Prostate gland (tissue), 2 donors: ENCODE measurements around the gene NRXN2. TPM values are rescaled to one million over a fixed set of nuclear protein-coding genes. Genes with fewer than 3 reads are reported as not detected.

ENCODE experiments used
- DNase-seq: peaks from one replicate; pipeline ENCODE4 v3.0.0-alpha.2; 2019; ENCODE audit warnings: low spot score
- H3K27ac ChIP-seq, 2 donors: fragments of 200-600 bp; sonication (generic); 2 replicates each; pipeline ENCODE4 v1.5.1; 2017 to 2019
- H3K27me3 ChIP-seq: fragments of 200-600 bp; sonication (generic); replicated peaks from 2 replicates; pipeline ENCODE4 v1.5.1; 2019; ENCODE audit not compliant: insufficient read depth
- H3K36me3 ChIP-seq, 2 donors: fragments of 200-600 bp; sonication (generic); 1 replicate in 1 of 2; 2 replicates in 1 of 2; pipeline versions ENCODE4 v1.5.1 to v1.8.1; 2017 to 2019
- H3K4me1 ChIP-seq: fragments of 200-600 bp; sonication (generic); replicated peaks from 2 replicates; pipeline ENCODE4 v1.5.1; 2019
- H3K4me3 ChIP-seq, 2 donors: fragments of 200-600 bp; sonication (generic); 2 replicates each; pipeline ENCODE4 v1.5.1; 2017 to 2019
- H3K9me3 ChIP-seq: fragments of 200-600 bp; sonication (generic); 2 replicates; pipeline ENCODE4 v1.5.1; 2017
- CTCF ChIP-seq, 4 experiments: fragments of 200-600 bp in 2 of 4; fragments of 450-650 bp in 2 of 4; sonication (generic) in 2 of 4; IDR thresholded peaks; 1 replicate in 3 of 4; 2 replicates in 1 of 4; pipeline ENCODE4 v1.5.1; 2016 to 2019; ENCODE audit warnings: antibody characterized with exemption in 4 of 4, mild to moderate bottlenecking in 2 of 4, moderate library complexity in 2 of 4
- POLR2A ChIP-seq: fragments of 450-650 bp; IDR thresholded peaks from one replicate; pipeline ENCODE4 v1.6.1; 2016; ENCODE audit warnings: antibody characterized with exemption, mild to moderate bottlenecking
- POLR2AphosphoS5 ChIP-seq: sonication (generic); formaldehyde crosslinking; IDR thresholded peaks from one replicate; pipeline ENCODE4 v1.6.1; 2017; ENCODE audit warnings: antibody characterized with exemption
- whole genome bisulfite sequencing: methylation state at CpG from one replicate; pipeline ENCODE4 v1.1.5; 2018; 5-methylcytosine and 5-hydroxymethylcytosine counted together
- intact Hi-C: fragments of 100-400 bp; cut with DNase I; formaldehyde crosslinking; loops from one replicate; pipeline ENCODE4 v1.14.2; 2022
- total RNA-seq, 2 donors: library from RNA; depleted of rRNA; stranded (reverse); fragments of >200 nt; gene quantifications; one replicate each; pipeline ENCODE4 v1.1.0, GENCODE V29; 2016

Gene NRXN2
- total RNA-seq, 2 donors from 2014 or later = 0.46 to 26.8 TPM

DNA sequence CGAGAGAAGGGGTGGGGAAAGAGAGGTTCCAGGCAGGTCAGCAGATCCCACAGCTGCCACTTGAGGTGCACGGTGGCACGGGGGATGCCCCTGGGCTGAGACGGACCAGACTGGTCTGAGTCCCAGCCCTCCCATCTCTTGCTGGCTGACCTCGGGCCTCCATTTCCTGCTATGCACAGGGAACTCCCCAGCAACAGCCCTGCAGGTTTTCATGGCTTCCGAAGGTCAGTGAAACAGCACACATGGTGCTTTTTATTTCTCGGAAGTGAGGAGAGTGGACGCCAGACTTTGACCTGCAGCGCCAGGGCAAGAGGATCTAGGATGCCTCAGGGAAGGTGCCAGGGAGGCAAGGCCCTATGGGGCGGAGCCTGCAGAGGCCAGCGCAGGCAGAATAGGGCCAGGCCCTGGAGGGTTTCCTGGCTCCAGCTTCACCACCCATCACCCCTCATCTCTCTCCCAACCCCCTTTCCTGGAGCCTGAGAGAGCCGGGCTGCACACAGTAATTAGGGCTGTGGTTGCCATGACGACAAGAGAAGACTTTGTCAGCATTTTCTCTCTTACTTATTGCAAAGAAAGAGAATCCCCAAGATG is 102.5 kb downstream of the NRXN2 start:
- Histone ChIP-seq H3K9me3 (no peaks in the 10 kb centered on the region), H3K4me1 (no peaks in the 10 kb centered on the region), H3K36me3 (no peaks in the 10 kb centered on the region), H3K27me3 (no peaks in the 10 kb centered on the region), H3K4me3 (no peak overlapping the region), H3K27ac (no peak overlapping the region)
- TF ChIP-seq POLR2A (no peak), CTCF (IDR thresholded peaks at IDR 0.05) (no peak)
- intact Hi-C loops = no loop called here
- WGBS = 49% methylated on average over 13 of the region's 13 CpGs
- DNase-seq = no peak

GRCh38 chr11:64619811-64620380 is 103.1 kb downstream of the NRXN2 start:
- DNase-seq = no peak
- 28% methylated on average over 5 of the region's 5 CpGs for WGBS
- no peak for TF ChIP-seq CTCF (IDR thresholded peaks at IDR 0.05)

GRCh38 chr11:64619196-64619595 is 103.8 kb downstream of the NRXN2 start:
- no peak overlapping the region for H3K27ac ChIP-seq
- no peaks in the 10 kb centered on the region for H3K4me1 ChIP-seq
- no peak for TF ChIP-seq POLR2A
- no peak for TF ChIP-seq CTCF (IDR thresholded peaks at IDR 0.05)
- no peak for TF ChIP-seq POLR2AphosphoS5
- H3K27me3 ChIP-seq = no peaks in the 10 kb centered on the region
- H3K4me3 ChIP-seq = no peak overlapping the region
- no peaks in the 10 kb centered on the region for H3K36me3 ChIP-seq
- H3K9me3 ChIP-seq = no peaks in the 10 kb centered on the region
- intact Hi-C loops = no loop called here
- no peak for DNase-seq
- WGBS = 86% methylated on average over 4 of the region's 4 CpGs

More at GRCh38 chr11:64619811-64620380, 103.1 kb downstream of the NRXN2 start:
- H3K36me3 ChIP-seq = no peaks in the 10 kb centered on the region
- H3K4me1 ChIP-seq = no peaks in the 10 kb centered on the region
- intact Hi-C loops = no loop called here
- H3K27me3 ChIP-seq = no peaks in the 10 kb centered on the region
- H3K27ac ChIP-seq = no peak overlapping the region
- H3K4me3 ChIP-seq = no peak overlapping the region
- H3K9me3 ChIP-seq = no peaks in the 10 kb centered on the region

DNA sequence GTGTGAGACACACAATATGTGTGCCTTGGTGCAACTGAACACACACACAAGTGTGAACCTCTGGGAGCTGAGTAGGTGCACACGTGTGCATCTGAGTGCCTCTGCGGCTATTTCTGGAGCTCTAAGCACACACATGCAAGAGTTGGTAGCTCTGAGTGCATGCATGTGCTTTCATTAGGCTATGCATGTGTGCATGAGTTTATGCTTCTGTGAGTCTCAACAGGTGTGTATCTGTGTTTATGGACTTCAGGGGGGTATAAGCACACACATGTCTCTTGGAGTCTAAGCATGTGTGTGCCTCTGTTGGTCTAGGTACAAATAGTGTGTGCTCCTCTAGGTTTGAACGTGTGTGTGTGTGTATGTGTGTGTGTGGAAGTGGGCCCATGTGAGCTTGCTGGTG is 106.2 kb downstream of the NRXN2 start:
- Histone ChIP-seq H3K4me1 (no peaks in the 10 kb centered on the region), H3K27me3 (no peaks in the 10 kb centered on the region), H3K27ac (no peak overlapping the region), H3K36me3 (no peaks in the 10 kb centered on the region), H3K9me3 (no peaks in the 10 kb centered on the region), H3K4me3 (no peak overlapping the region)
- TF ChIP-seq POLR2A (no peak), CTCF (IDR thresholded peaks at IDR 0.05) (no peak), POLR2AphosphoS5 (no peak)
- intact Hi-C loops = no loop called here
- 73% methylated on average over 3 of the region's 3 CpGs for WGBS
- DNase-seq = no peak

- H3K36me3 ChIP-seq = no peaks in the 10 kb centered on the region
- H3K27me3 ChIP-seq = no peaks in the 10 kb centered on the region
- intact Hi-C loops = no loop called here
- H3K9me3 ChIP-seq = no peaks in the 10 kb centered on the region
- 35% methylated on average over 5 of the region's 5 CpGs for WGBS
- no peak for TF ChIP-seq POLR2A
- no peak for TF ChIP-seq CTCF (IDR thresholded peaks at IDR 0.05)
- TF ChIP-seq POLR2AphosphoS5 = no peak
- H3K27ac ChIP-seq = no peak overlapping the region
- no peak overlapping the region for H3K4me3 ChIP-seq
- DNase-seq = no peak
- H3K4me1 ChIP-seq = no peaks in the 10 kb centered on the region
Observed at GRCh38 chr11:64614917-64615316, 108.1 kb downstream of the NRXN2 start.
